T-helper 22 cell (primary cell): Measurements from ENCODE around the gene ACAP1.
"Not testable (repeated sequence)": the region's sequence is repeated elsewhere in the genome, so short reads cannot be mapped to it uniquely, and the experiment has no call there.

Experiments
- DNase-seq: peaks from one replicate; pipeline ENCODE4 v3.0.0-alpha.2; 2020; ENCODE audit warnings: low read depth

The ACAP1 gene

DNA sequence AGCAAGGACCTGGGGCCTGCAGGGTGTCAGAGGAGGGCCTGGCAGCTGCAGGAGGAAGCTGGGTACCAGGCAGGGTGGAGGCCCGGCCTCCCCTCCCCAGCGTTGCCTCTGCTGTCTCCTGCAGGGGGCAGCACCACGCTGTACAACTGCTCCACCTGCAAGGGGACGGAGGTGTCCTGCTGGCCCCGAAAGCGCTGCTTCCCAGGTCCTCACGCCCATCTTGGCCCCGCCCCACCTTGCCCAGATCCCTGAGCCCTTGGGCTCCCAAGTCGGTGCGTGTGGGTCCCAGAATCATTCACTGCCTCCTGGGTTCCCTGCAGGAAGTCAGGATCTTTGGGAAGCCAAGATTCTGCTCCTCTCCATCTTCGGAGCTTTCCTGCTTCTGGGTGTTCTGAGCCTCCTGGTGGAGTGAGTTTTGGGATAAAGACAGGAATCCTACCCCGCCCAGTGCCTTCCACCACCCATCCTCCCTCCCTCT, 19.8 kb downstream of the ACAP1 start:
- DNase-seq, result peak; percentile 62

- DNase-seq, result no peak
These were observed 20.4 kb downstream of the ACAP1 start for GRCh38 chr17:7356756-7357155.

- DNase-seq, result no peak
These were observed 21.1 kb downstream of the ACAP1 start for GRCh38 chr17:7357381-7357780.

- no peak for DNase-seq
These were observed 25.6 kb downstream of the ACAP1 start for GRCh38 chr17:7361906-7362305.

GRCh38 chr17:7363311-7363710, 27.0 kb downstream of the ACAP1 start:
- DNase-seq, result no peak

DNA sequence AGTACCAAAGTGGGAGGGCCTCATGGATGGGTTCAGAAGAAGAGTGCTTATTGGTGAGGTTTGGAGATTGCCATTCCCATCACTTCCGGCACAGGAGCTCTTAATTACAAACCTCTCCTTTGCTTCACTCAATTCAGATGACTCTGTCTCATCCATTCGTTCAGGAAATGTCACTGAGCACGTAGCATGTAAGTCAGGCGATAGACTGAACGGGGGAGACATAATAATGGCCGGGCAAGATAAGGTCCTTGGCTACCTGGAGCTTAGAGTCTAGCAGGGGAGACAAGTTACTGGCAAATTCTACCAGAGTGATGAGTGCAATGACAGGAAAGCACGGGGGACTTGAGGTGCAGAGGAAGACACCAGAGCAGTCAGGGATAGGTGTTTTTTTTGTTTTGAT, 29.6 kb downstream of the ACAP1 start:
- DNase-seq, result not testable (repeated sequence)

- no peak for DNase-seq
These were observed 30.8 kb downstream of the ACAP1 start for GRCh38 chr17:7367083-7367482.

- no peak for DNase-seq
These were observed 31.7 kb downstream of the ACAP1 start for GRCh38 chr17:7367918-7368598.

- DNase-seq, result not testable (repeated sequence)
These were observed 32.3 kb downstream of the ACAP1 start for GRCh38 chr17:7368599-7368994.

- DNase-seq, result no peak
These were observed 33.5 kb downstream of the ACAP1 start for GRCh38 chr17:7369825-7370224.

DNA sequence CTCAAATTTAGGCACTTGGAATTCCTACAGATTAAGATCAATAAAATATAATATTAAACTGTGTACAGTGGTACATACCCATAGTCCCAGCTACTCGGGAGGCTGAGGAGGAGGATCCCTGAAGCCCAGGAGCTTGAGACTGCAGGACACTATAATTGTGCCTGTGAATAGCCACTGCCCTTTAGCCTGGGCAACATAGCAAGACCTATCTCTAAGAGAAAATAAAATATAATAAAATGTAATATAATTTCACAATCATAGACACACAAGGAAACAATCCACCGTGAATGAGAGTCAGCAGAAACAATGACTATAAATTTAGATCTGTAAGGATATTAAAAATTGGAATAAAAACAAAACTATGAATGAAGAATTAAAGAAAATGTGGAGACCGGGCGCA, 34.5 kb downstream of the ACAP1 start:
- DNase-seq, result no peak

DNA sequence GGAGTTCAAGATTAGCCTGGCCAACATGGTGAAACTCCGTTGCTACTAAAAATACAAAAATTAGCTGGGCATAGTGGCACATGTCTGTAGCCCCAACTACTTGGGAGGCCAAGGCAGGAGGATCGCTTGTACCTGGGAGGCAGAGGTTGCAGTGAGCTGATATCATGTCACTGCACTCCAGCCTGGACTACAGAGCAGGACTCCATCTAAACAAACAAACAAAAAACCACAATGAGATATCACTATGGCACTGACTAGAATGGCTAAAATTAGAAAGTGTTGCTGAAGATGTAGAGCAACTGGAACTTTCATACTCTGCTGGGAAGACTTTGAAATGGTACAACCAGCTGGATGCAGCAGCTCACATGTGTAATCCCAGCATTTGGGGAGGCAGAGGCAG, 38.0 kb downstream of the ACAP1 start:
- no peak for DNase-seq

DNA sequence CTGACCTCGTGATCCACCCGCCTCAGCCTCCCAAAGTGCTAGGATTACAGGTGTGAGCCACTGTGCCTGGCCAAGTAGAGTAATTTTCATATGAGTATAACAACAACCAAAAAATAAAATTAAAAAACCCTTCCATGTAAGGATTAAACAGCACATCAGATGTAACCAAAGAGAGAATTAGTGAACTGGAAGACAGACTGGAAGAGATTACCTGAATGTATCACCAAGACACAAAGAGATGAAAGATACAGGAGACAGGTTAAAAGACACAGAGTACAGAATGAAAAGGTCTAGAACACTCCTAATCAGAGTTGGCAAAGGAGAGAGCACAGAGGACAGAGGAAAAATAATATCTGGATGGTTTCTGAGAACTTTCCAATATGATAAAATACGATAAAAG, 42.8 kb downstream of the ACAP1 start:
- DNase-seq, result no peak

GRCh38 chr17:7380321-7380720, 44.0 kb downstream of the ACAP1 start:
- no peak for DNase-seq

- no peak for DNase-seq
These were observed 44.7 kb downstream of the ACAP1 start, which contains the start of gene TNK1 for GRCh38 chr17:7380855-7381683. Gene TNK1, plus strand, starts transcription at chr17:7381089. Its CDS starts 1,838 bp downstream, at chr17:7382927.

DNA sequence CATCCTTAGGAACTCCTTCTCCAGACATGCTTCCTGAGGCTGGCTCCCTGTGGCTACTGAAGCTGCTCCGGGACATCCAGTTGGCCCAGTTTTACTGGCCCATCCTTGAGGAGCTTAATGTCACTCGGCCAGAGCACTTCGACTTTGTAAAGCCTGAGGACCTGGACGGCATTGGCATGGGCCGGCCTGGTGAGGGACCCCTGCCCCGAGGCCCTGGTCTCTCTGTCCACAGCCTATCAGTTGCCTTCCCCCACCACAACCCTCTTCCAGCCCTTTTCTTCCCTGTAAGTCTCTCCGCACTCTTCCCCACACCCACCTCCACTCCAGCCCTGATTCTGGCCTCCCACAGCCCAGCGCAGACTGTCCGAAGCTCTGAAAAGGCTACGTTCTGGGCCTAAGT, 46.6 kb downstream of the ACAP1 start:
- no peak for DNase-seq

GRCh38 chr17:7383371-7383741, 47.0 kb downstream of the ACAP1 start:
- no peak for DNase-seq

DNA sequence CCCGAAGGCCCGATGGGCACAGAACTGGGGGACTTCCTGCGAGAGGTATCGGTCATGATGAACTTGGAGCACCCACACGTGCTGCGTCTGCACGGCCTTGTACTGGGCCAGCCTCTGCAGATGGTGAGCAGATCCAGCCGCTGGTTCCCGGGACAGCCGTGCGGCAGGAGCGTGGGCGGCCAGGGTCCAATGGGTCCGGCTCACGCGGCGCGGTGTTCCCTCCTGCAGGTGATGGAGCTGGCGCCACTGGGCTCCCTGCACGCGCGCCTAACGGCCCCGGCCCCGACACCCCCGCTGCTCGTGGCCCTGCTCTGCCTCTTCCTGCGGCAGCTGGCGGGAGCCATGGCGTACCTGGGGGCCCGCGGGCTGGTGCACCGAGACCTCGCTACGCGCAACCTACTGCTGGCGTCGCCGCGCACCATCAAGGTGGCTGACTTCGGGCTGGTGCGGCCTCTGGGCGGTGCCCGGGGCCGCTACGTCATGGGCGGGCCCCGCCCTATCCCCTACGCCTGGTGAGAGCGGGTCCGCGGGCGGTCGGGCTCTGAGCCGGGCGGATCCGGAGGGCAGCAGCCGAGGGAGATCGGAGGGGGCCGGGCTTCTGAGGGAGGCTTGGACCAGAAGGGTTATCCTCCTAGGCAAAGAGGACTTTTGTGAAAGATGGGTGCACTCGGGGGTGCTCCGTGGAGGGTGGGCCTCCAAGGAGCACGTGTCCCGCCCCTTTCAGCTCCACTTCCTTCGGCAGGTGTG, 47.6 kb downstream of the ACAP1 start:
- DNase-seq, result peak; percentile 70

GRCh38 chr17:7384489-7385081, 48.3 kb downstream of the ACAP1 start:
- no peak for DNase-seq

GRCh38 chr17:7388856-7389255, 52.5 kb downstream of the ACAP1 start:
- no peak for DNase-seq

GRCh38 chr17:7389924-7390910, 53.9 kb downstream of the ACAP1 start:
- no peak for DNase-seq
